ENCODE data around the gene MRC2.

- no peak for TF ChIP-seq CTCF (IDR thresholded peaks at IDR 0.05; ENCODE audit: insufficient read depth, low read depth, low read length)
- no peak for TF ChIP-seq EZH2 (IDR thresholded peaks at IDR 0.05; ENCODE audit: insufficient read depth, low read length)
Observed at GRCh38 chr17:62724398-62725146, 97.1 kb downstream of the MRC2 start.
